Liver (tissue), 9 donors: Measurements from ENCODE around the gene ASCL2. TPM values are rescaled to one million over a fixed set of nuclear protein-coding genes. Genes with fewer than 3 reads are reported as not detected.

Experiments used
- DNase-seq: peaks from one replicate; pipeline ENCODE4 v3.0.0-alpha.2; 2017; ENCODE audit warnings: low spot score
- H3K27ac ChIP-seq, 2 donors: one replicate each; pipeline ENCODE4 v1.7.0; 2013; ENCODE audit warnings: inconsistent platforms in 2 of 2, low read length in 2 of 2, control low read depth in 1 of 2, low read depth in 1 of 2, mild to moderate bottlenecking in 1 of 2
- H3K27me3 ChIP-seq, 4 donors: one replicate each; pipeline versions ENCODE4 v1.6.1 to v1.7.0; 2013; ENCODE audit warnings: low read length in 3 of 4, inconsistent platforms in 1 of 4, mild to moderate bottlenecking in 1 of 4, moderate library complexity in 1 of 4; ENCODE audit not compliant: control insufficient read depth in 4 of 4, insufficient read depth in 4 of 4
- H3K36me3 ChIP-seq, 4 donors: one replicate each; pipeline versions ENCODE4 v1.6.1 to v1.7.0; 2013; ENCODE audit warnings: low read length in 3 of 4, mild to moderate bottlenecking in 3 of 4, low read depth in 1 of 4, moderate library complexity in 1 of 4; ENCODE audit not compliant: control insufficient read depth in 4 of 4, insufficient read depth in 3 of 4
- H3K4me1 ChIP-seq, 4 donors: one replicate each; pipeline versions ENCODE4 v1.6.1 to v1.7.0; 2013; ENCODE audit warnings: low read length in 3 of 4, mild to moderate bottlenecking in 3 of 4, moderate library complexity in 1 of 4; ENCODE audit not compliant: control insufficient read depth in 4 of 4, insufficient read depth in 4 of 4
- H3K4me3 ChIP-seq, 3 donors: one replicate each; pipeline versions ENCODE4 v1.6.1 to v1.7.0; 2013; ENCODE audit warnings: low read length in 3 of 3, control low read depth in 1 of 3, low read depth in 1 of 3, mild to moderate bottlenecking in 1 of 3
- H3K9ac ChIP-seq, 2 donors: one replicate each; pipeline ENCODE4 v1.7.0; 2013; ENCODE audit warnings: low read length in 2 of 2, mild to moderate bottlenecking in 2 of 2, moderate library complexity in 2 of 2, control low read depth in 1 of 2, low read depth in 1 of 2
- H3K9me3 ChIP-seq, 4 donors: one replicate each; pipeline versions ENCODE4 v1.6.1 to v1.7.0; 2013; ENCODE audit warnings: low read length in 3 of 4; ENCODE audit not compliant: control insufficient read depth in 4 of 4
- EGR1 ChIP-seq, 2 donors: IDR thresholded peaks; 2 replicates each; pipeline ENCODE4 v1.6.1; 2016 to 2018; ENCODE audit warnings: antibody characterized with exemption in 2 of 2, low read depth in 2 of 2
- FOXA1 ChIP-seq: IDR thresholded peaks from 2 replicates; pipeline ENCODE4 v1.6.1; 2016; ENCODE audit warnings: antibody characterized with exemption
- FOXA2 ChIP-seq: IDR thresholded peaks from 2 replicates; pipeline ENCODE4 v1.6.1; 2016; ENCODE audit warnings: antibody characterized with exemption
- GABPA ChIP-seq, 2 donors: IDR thresholded peaks in 1 of 2; conservative IDR thresholded peaks in 1 of 2; 2 replicates each; pipeline ENCODE4 v1.6.1; 2016; ENCODE audit warnings: antibody characterized with exemption in 2 of 2, mild to moderate bottlenecking in 1 of 2, moderate library complexity in 1 of 2
- HNF4A ChIP-seq, 2 donors: conservative IDR thresholded peaks; 2 replicates each; pipeline ENCODE4 v1.6.1; 2016; ENCODE audit warnings: antibody characterized with exemption in 2 of 2, mild to moderate bottlenecking in 2 of 2
- HNF4G ChIP-seq: IDR thresholded peaks from 2 replicates; pipeline ENCODE4 v1.6.1; 2016; ENCODE audit warnings: antibody characterized with exemption
- JUND ChIP-seq, 2 donors: IDR thresholded peaks; 2 replicates each; pipeline ENCODE4 v1.6.1; 2016; ENCODE audit warnings: antibody characterized with exemption in 2 of 2
- MAX ChIP-seq: IDR thresholded peaks from 2 replicates; pipeline ENCODE4 v1.6.1; 2016; ENCODE audit warnings: antibody characterized with exemption
- NR2F2 ChIP-seq: IDR thresholded peaks from 2 replicates; pipeline ENCODE4 v1.6.1; 2016; ENCODE audit warnings: antibody characterized with exemption
- RAD21 ChIP-seq, 2 donors: IDR thresholded peaks; 2 replicates each; pipeline ENCODE4 v1.6.1; 2016; ENCODE audit warnings: antibody characterized with exemption in 2 of 2, mild to moderate bottlenecking in 2 of 2
- REST ChIP-seq: IDR thresholded peaks from 2 replicates; pipeline ENCODE4 v1.6.1; 2016; ENCODE audit warnings: antibody characterized with exemption, mild to moderate bottlenecking
- RXRA ChIP-seq, 2 donors: IDR thresholded peaks; 2 replicates each; pipeline ENCODE4 v1.6.1; 2017 to 2018; ENCODE audit warnings: antibody characterized with exemption in 2 of 2, mild to moderate bottlenecking in 1 of 2
- SP1 ChIP-seq: IDR thresholded peaks from 2 replicates; pipeline ENCODE4 v1.6.1; 2018; ENCODE audit warnings: antibody characterized with exemption, mild to moderate bottlenecking
- TAF1 ChIP-seq: conservative IDR thresholded peaks from 2 replicates; pipeline ENCODE4 v1.6.1; 2016; ENCODE audit warnings: antibody characterized with exemption, mild to moderate bottlenecking
- YY1 ChIP-seq: IDR thresholded peaks from 2 replicates; pipeline ENCODE4 v1.6.1; 2016; ENCODE audit warnings: antibody characterized with exemption, mild to moderate bottlenecking
- WGBS: extraction: QIAGEN DNeasy Blood & Tissue Kit; methylation state at CpG from one replicate; pipeline ENCODE4 v1.1.7; 2013; 5-methylcytosine and 5-hydroxymethylcytosine counted together
- polyA plus RNA-seq, 2 donors: library from polyadenylated mRNA; stranded (reverse) in 1 of 2; unstranded in 1 of 2; fragments of 200-250 nt in 1 of 2; fragments of >200 nt in 1 of 2; fragmentation: Nextera tagmentation in 1 of 2; extraction: Ambion mirVana in 1 of 2; gene quantifications; one replicate each; pipeline versions ENCODE4 v1.2.1 to v1.2.3, GENCODE V29; 2013 to 2015
- total RNA-seq, 2 donors: library from RNA; depleted of rRNA; stranded (reverse); fragments of >200 nt; gene quantifications; one replicate each; pipeline ENCODE4 v1.2.3, GENCODE V29; 2014
- TF ChIP-seq, protein P1 (sequence below): IDR thresholded peaks from 2 replicates; pipeline ENCODE4 v1.6.1; 2016; ENCODE audit warnings: antibody characterized with exemption
- TF ChIP-seq, protein P2 (sequence below): IDR thresholded peaks from 2 replicates; pipeline ENCODE4 v1.6.1; 2016; ENCODE audit warnings: antibody characterized with exemption
- donor health status: healthy.
- donor health status: healthy.
- donor health status: healthy.
- donor health status: healthy.
- donor health status: healthy.

The ASCL2 gene
- total and polyA plus RNA-seq, 4 donors, result 0.17 to 0.47 (median 0.32) TPM

DNA sequence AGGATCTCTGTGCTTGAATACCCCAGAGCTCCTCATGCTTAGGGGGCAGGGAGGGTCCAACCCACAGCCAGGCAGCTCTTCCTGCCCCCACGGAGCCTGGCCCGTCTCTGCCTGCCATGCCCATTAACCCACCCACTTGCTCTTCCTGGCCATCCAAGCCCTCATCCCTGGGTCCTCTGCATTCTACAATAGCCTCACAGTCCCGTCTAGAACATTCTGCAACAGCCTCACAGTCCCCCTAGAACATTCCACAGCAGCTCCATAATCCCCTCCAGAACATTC lies 46.5 kb upstream of the ASCL2 start:
- TF ChIP-seq HNF4G (no peak), GABPA (IDR thresholded peaks at IDR 0.05 in 1 of 2, conservative IDR thresholded peaks at IDR 0.05 in 1 of 2) (no peak), REST (no peak), TAF1 (no peak), YY1 (no peak), RXRA (IDR thresholded peaks at IDR 0.05) (no peak), SP1 (no peak), EGR1 (IDR thresholded peaks at IDR 0.05; ENCODE audit: low read depth in 2 of 2) (no peak), FOXA2 (no peak), FOXA1 (no peak), RAD21 (IDR thresholded peaks at IDR 0.05) (no peak), NR2F2 (no peak), HNF4A (conservative IDR thresholded peaks at IDR 0.05) (no peak), JUND (IDR thresholded peaks at IDR 0.05) (no peak)
- TF ChIP-seq, protein P1, sequence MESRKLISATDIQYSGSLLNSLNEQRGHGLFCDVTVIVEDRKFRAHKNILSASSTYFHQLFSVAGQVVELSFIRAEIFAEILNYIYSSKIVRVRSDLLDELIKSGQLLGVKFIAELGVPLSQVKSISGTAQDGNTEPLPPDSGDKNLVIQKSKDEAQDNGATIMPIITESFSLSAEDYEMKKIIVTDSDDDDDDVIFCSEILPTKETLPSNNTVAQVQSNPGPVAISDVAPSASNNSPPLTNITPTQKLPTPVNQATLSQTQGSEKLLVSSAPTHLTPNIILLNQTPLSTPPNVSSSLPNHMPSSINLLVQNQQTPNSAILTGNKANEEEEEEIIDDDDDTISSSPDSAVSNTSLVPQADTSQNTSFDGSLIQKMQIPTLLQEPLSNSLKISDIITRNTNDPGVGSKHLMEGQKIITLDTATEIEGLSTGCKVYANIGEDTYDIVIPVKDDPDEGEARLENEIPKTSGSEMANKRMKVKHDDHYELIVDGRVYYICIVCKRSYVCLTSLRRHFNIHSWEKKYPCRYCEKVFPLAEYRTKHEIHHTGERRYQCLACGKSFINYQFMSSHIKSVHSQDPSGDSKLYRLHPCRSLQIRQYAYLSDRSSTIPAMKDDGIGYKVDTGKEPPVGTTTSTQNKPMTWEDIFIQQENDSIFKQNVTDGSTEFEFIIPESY, result no peak
- Histone ChIP-seq H3K27ac (no peak overlapping the region), H3K4me3 (no peak overlapping the region), H3K36me3 (no peaks in the 10 kb centered on the region), H3K4me1 (peaks cover 14 to 36% (median 26%) of the 10 kb centered on the region in 4 donors), H3K9me3 (no peaks in the 10 kb centered on the region), H3K9ac (no peak overlapping the region), H3K27me3 (no peaks in the 10 kb centered on the region)
- 95% methylated on average over 3 of the region's 3 CpGs for WGBS
- DNase-seq, result no peak

- Histone ChIP-seq H3K9me3 (no peaks in the 10 kb centered on the region), H3K4me3 (no peak overlapping the region), H3K27ac (no peak overlapping the region), H3K4me1 (peaks cover 14 to 31% (median 22%) of the 10 kb centered on the region in 4 donors), H3K9ac (no peak overlapping the region), H3K36me3 (no peaks in the 10 kb centered on the region), H3K27me3 (no peaks in the 10 kb centered on the region)
- 92% methylated on average over 23 of the region's 23 CpGs for WGBS
- TF ChIP-seq FOXA1 (no peak), MAX (no peak), FOXA2 (no peak), REST (no peak), YY1 (no peak), JUND (IDR thresholded peaks at IDR 0.05) (no peak), EGR1 (IDR thresholded peaks at IDR 0.05; ENCODE audit: low read depth in 2 of 2) (no peak), SP1 (no peak), HNF4G (no peak), RXRA (IDR thresholded peaks at IDR 0.05) (no peak)
- TF ChIP-seq, protein P2, sequence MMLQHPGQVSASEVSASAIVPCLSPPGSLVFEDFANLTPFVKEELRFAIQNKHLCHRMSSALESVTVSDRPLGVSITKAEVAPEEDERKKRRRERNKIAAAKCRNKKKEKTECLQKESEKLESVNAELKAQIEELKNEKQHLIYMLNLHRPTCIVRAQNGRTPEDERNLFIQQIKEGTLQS, result no peak
- TF ChIP-seq, protein P1, result no peak
- DNase-seq, result peak; percentile 39
Measured at GRCh38 chr11:2316169-2316962, 46.0 kb upstream of the ASCL2 start.
